HG03103 (cell line): ENCODE data around the gene KCNT1.

Source experiments
- ATAC-seq: cut with Tn5 transposase; IDR thresholded peaks from one replicate; pipeline ENCODE4 v1.9.1; 2021; ENCODE audit warnings: low read depth; ENCODE audit not compliant: unreplicated experiment

The KCNT1 gene

DNA sequence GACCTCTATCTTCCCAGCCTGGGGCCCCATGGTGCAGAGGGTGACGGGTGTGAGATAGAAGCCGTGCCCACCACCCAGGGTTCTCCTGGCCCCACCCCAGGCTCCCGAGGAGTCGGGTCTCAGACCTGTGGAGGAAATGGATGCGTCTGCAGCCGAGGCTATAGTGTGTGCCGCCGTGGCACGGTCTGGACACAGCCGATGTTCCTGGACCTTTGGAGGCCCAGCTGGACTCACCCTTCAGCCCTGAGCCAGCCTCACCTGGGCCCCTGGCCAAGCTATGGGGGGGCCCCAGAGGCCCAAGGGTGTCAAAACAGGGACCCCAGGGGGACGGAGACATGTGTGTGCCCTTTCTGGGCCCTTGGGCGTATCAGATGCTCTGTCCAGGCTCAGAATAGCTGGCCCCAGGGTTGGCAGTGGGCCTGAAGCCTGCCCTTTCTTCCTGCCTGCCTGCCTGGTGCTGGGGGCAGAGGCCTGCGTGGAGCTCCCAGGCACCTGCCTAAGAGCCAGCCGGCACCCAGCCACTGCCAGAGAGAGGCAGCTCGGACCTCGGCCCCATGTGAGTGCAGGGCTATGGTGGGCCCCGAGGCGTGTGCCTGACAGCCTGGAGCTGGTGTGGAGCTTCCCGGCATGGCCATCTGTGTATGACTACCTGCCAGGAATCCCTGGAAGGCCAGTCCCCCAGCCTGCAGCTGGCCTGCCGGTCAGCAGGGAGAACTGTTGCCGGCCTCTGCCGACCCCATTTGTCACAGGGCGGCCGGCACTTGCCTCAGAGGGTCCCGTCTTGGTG, 41.8 kb downstream of the KCNT1 start:
- ATAC-seq: no peak

DNA sequence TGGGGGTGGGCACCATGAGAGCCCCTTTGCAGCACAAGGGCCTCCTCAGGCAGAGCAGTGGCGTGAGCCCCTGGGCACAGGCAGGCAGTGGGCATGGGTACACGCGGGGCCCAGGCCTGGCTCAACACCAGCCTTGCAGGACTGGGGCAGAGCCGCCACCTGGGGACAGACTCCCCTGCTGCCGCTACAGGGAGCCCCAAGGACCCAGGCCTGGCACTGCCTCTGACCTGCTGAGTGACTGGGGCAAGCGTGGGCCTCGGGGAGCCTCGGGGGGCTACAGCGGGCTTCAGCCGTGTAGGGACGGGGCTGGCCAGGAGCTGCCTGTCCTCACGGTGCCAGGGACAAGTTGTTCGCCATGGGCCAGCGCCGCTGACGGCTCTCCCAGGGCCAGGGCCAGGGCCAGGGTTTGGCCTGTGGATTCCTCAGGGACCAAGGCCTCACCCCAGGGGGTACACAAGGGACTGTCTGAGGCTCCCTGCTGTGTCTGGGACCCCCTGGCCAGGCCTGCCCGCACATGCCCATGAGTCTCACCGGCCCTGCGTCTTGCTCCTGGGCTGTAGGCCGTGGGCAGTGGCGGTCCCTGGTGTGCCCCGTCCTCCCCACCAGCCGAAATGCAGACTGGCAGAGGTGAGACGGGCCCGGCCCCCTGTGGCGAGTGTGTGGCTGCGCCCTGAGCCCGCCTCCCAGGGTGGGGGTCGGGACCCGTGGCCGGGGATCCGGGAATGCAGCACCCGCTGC, 42.5 kb downstream of the KCNT1 start:
- ATAC-seq: no peak

DNA sequence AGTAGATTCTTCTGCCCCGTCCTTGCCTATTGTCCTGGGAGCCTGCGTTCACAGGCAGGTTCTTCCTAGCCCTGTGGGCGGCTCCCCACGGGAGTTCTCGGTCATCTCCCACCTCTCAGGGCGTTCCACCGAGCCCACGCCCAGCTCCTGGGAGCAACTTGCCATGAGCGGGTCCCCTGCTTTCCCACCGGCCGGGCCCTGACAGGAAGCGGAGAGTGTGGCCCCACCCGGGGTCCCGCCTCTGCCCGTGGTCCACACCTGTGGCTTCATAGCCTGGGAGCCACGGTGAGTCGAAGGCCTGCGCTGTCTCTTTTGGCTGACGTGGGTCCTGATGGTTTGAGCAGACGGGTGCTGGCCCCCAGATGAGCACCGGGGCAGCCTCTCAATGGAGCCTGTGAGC, 43.2 kb downstream of the KCNT1 start:
- ATAC-seq: no peak

DNA sequence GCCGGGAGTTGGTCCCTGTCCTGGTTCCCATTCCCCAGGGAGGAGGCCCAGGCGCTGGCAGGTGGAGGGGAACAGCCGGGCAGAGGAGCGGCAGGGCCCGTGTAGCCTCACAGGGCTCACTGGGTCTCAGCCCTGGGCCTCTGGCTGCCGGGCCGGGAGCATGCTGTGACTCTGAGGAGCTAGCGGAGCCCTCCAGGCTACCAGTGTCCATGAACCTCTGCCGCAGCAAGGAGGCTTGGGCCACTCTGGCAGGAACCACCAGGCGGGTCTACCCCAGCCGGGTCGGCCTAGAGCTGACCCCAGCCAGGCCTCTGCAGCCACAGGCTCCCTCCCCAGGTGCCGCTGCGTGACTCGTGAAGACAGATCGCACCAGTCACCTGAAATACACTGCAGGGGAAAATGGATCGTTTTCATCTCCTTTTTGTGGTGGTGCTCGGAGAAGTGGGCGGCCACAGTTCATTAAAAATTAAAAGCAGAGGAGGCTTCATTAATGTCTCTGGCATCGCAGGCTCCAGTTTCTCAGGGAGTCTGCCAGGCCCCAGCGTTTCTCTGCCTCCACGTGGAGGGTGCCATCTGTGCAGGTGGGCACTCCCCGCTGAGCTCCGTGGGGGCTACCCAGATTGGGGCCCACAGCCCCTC, 43.8 kb downstream of the KCNT1 start:
- ATAC-seq: no peak

DNA sequence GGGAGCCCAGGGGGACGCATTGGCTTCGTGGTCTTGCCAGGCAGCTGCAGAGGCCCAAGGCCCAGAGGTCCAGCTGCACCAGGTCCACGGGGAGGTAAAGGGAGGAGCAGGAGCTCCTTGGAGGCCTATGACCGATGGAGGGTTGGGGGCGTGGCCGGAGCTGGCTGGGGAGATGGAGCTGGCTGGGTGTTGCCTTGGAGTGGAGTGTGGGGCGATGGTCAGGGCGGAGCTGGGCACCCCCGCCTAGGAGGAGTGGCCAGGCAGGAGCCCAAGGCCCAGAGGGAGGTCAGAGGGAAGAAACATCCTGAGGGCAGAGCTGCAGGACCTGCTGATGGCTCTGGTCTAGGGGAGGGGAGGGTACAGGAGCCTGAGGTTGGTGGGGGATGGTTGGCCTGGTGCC, 44.6 kb downstream of the KCNT1 start:
- ATAC-seq: no peak

DNA sequence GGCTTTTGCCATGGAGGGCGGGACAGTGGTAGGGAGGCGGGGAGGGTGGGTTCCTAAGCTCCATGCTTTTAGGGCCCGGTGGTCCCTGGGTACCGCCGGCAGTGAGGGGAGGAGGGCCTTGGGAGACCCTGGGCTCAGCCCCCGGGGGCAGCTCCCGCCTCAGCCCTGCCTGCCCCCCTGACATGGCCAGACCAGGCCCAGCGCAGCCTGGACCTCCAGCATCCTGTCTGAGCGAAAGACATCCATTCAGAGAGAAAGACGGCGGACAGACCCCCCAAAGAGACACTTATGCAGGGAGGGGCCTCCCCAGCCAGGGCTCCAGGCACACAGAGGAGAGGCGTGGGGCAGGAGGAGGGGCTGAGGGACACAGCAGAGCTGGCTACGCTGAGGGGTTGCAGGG, 45.3 kb downstream of the KCNT1 start:
- no peak for ATAC-seq

DNA sequence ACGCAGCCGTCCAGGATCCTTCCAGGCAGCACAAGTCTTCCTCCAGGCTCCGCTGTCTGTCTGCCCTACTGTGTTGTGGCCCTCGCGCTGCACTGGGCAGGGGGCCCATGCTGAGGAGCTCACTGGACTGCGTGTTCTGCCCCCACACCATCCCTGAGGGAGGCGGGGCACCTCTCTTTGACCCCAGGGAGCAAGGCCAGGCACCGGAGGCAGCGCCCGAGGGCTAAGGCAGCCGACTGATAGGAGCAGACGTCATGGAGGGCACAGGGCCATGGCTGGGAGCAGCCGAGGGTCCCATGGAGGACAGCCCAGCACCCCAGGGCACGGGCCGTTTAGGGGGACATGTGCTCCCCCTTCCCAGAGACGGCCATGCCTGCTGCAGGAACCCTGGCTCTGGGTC, 46.7 kb downstream of the KCNT1 start:
- no peak for ATAC-seq

DNA sequence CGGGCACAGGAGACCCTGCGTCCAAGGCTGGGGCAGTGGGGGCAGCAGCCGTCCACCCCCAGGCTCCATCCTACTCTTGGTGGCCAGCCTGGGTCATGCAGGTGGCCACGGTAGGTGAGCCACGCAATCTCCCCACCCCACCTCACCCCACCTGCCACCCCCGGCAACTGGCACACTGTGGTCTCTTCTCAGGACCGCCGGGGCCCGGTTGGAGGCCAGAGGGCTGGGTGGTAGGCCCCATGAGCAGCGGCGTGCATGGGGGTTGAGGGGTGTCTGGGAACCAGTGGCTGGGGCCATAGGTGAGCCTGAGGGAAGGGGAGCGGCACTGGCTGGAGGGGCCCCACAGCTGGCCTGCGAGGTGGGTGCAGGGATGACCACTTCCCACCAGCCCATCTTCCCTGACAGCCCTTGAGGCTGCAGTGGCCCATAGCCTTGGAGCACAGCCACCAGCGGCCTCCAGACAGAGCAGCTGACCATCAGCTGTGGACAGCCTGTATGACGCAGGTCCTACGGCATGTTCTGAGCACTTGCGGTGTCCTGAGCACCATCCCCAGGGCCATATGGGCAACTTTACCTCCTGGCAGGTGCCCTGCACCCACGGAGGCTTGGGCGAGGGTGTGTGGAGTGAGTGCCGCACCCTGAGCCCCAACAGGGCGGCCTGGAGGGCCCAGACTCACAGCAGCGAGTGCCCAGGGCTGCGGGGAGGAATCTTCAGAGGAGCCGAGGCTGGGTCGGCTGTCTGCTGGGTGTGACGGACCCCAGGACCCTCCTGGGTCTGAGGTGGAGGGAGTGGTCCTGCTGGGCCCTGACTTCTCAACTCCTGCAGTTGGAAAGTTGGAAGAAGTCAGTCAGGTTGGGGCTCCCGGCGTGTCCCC, 47.4 kb downstream of the KCNT1 start:
- ATAC-seq: no peak

DNA sequence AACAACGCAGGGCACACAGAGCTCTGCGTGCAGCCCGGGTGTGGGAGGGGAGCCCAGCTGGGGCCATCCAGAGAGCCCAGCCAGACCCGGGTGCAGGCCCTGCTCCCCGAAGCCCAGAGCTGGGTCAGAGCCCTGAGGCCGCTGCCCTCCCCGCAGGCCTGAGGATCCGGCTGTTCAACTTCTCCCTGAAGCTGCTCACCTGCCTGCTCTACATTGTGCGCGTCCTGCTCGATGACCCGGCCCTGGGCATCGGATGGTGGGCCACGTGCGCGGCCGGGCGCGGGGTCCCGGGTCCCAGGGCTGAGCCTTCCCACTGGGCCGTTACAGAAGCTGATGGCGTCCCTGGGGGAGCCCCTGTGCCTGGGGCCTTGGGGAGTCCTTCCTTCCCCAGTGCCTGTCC, 48.8 kb downstream of the KCNT1 start:
- no peak for ATAC-seq

DNA sequence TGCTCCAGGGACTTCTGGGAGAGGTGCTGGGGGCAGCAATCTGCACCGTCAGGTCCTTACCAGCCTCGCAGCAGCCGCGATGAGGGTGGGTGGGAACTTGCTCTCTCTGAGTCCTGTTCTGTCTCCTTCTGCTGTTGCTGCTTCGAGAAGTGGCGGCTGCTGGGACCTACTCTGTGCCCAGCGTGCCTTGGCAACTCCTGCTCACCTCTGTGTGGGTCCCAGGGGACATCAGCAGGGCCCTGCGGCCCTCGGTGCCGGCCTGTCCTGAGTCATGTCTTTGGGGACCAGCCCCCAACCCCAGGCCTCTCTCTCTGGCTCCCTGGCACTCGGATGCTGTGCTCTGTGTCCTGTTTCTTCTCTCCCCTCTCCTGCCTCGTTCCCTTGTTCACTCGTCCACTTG, 49.5 kb downstream of the KCNT1 start:
- no peak for ATAC-seq

DNA sequence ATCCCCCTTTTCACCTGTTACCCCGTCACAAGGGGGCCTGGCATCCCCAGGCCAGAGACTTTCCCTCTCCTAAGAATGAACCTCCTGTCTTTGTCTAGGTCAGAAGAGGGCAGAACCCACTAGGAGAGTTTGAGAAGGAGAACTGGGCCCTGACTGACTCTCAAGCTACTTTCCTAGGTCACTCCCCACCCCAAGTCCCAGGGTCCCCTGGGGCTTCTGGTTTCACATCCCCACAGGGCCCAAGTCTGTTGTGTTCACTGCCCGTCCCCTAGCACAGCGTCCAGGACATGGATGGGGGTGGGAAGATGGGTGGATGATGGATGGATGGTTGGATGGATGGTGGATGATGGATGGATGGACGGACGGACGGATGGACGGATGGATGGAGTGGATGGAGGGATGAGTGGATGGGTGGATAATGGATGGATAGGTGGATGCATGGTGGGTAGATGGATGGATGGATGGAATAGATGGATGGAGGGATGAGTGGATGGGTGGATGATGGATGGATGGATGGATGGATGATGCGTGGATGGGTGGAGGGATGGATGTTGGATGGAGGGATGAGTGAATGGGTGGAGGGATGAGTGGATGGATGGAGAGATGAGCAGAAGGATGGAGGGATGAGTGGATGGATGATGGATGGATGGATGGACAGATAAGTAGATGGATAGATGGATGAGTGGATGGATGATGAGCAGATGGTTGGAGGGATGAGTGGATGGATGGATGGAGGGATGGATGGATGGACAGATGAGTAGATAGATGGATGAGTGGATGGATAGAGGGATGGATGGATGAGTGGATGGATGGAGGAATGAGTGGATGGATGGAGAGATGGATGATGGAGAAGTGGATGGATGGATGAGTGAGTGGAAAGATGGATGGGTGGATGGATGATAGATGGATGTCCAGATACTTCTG, 50.6 kb downstream of the KCNT1 start:
- no peak for ATAC-seq

DNA sequence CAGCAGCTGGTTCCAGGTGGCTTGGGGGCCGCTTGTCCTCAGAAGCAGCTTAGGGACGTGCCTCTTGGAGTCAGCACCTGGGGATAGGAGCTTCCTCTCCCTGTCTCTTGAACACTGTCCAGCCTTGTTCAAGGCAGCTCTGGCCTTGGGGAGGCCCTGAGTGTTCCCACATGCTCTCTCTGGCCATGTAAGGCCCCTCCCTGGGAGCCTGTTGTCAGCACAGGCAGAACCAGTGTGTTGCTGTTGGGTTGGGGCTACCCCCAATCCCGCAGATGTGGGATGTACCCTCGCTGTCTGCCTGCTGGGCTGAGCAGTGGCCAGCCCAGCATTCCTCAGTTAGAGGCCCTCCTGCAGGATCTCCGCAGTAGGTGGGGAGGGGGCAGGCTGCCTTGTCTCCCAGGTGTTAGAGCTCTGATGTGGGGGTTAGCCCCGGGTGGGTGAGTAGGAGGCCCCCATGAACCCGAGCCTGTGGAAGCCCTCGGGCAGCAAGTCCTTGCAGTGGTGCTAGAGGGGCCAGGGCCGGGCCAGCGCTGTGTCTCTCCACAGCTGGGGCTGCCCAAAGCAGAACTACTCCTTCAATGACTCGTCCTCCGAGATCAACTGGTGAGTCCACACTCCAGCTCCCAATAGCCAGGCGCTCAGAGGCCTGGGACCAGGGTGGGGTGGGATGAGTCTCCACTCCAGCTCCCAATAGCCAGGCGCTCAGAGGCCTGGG, 51.6 kb downstream of the KCNT1 start:
- no peak for ATAC-seq

DNA sequence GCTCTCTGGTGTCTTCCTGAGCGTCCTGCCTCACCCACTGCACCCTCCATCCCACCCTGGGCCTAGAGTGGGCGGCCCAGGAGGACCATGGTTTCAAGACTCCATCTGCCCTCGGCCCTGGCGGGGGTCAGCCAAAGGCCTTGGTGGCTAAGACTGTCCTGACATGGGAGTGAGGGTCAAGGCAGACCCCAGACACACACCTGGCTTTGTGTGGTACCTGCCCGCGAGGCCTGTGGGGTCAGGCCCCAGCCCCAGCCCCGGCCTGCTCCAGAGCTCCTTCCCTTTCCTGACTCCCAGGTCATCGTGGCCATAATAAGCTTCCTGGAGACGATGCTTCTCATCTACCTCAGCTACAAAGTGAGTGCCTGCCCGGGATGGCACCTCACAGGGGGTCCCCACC, 54.6 kb downstream of the KCNT1 start:
- no peak for ATAC-seq

DNA sequence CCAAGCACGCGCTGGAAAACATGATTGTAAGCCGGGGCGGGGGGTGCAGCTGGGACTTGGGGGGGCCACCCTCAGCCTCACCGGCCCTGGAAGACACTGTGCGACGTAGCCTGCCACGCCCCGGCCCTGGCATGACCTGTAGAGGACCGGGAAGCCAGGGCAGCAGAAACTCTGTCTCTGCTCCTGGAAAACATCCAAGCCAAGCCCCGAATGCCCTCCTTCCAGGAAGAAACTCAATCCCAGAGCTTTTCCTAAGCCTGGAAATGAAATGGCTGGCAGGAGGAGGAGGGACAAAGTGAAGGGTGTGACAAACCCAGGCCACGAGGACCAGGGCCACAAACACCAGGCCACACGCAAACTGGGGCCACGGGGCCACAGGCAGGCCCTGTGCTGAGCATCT, 55.4 kb downstream of the KCNT1 start:
- no peak for ATAC-seq

DNA sequence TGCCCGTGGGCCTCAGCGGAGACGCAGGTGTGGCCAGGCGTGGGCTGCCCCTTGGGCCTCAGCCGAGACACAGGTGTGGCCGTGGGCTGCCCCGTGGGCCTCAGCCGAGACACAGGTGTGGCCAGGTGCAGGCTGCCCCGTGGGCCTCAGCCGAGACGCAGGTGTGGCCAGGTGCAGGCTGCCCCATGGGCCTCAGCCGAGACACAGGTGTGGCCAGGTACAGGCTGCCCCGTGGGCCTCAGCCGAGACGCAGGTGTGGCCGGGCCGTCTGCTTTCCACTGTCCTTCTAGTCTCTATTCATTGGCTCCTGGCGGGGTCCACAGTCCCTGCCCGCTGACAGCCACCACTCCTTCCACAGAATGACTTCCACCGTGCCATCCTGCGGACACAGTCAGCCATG, 56.1 kb downstream of the KCNT1 start:
- ATAC-seq: no peak

DNA sequence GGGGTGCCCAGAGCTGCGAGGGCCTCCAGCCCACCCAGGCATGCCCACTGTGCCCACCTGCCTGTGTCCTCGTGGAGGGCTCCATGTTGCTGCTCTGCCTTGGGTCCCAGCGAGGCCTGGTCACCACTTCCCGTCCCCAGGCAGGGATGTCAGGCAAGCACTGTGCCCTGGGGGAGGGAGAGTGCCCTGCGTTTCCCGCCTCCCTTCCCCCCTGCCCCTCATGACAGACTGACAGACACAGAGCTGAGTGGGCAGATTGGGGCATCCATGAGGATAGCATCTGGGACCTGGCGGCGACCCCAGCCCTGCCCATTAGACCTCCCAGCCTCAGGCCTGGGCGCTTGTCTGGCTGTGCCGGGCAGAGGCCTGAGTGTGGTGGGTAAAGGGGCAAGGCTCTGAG, 56.9 kb downstream of the KCNT1 start:
- ATAC-seq: no peak

DNA sequence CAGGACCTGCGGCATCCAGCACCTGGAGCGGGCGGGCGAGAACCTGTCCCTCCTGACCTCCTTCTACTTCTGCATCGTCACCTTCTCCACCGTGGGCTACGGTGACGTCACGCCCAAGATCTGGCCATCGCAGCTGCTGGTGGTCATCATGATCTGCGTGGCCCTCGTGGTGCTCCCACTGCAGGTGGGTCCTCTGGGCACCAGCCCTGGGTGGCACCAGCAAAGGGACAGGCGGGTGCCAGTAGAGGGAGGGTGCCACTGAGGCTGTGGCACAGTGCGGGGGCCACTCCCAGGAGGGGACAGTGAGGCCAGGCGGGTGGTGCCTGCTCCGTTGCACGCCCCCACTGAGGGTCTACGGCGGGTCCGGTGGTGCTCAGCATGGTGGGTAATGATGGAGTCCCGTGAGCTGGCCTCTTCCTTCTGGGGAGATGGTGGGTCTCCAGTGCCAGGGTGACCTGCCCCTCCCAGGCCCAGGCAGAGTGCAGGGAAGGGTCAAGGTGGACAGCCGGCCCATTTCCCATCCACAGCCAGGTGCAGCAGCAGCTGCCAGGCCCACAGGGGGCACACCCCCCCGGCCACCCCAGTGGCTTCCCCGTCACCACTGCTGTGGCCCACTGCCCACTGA, 57.8 kb downstream of the KCNT1 start:
- ATAC-seq: no peak

DNA sequence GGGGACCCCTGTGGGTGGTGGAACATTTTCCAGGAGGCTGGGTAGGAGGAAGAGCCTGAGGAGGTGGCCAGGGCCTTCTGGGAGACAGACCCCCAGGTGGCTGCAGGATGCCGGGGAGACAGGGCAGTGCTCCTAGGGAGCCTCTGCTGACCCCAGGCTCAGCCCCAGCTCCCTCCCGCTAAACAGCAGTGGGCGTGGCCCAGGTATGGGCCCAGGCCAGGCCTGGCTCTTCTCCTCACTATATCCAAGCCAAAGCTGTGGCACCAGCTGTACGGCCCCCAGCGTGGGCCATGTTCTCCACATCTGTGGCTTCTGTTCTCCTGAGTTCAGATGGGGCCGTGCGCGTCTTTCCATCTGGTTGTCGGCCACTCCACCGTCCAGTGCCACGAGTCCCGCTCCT, 58.5 kb downstream of the KCNT1 start:
- ATAC-seq: no peak
